GM21526 (cell line): Measurements from ENCODE around the gene GRK5.

Experiments used
- ATAC-seq: cut with Tn5 transposase; IDR thresholded peaks from one replicate; pipeline ENCODE4 v1.9.1; 2021; ENCODE audit warnings: moderate library complexity; ENCODE audit not compliant: unreplicated experiment, low FRiP score

GRK5 gene

GRCh38 chr10:119446441-119447277, 239.3 kb downstream of the GRK5 start:
- ATAC-seq: no peak

- ATAC-seq: no peak
Observed at GRCh38 chr10:119447421-119447820, 240.1 kb downstream of the GRK5 start.

GRCh38 chr10:119447823-119448546, 240.6 kb downstream of the GRK5 start:
- ATAC-seq: no peak

- no peak for ATAC-seq
Observed at GRCh38 chr10:119448628-119449584, 241.5 kb downstream of the GRK5 start.

GRCh38 chr10:119449760-119450461, 242.5 kb downstream of the GRK5 start:
- no peak for ATAC-seq

- ATAC-seq: no peak
Observed at GRCh38 chr10:119450606-119451299, 243.4 kb downstream of the GRK5 start.

GRCh38 chr10:119451300-119451896, 244.0 kb downstream of the GRK5 start:
- no peak for ATAC-seq

- ATAC-seq: no peak
Observed at GRCh38 chr10:119452396-119452795, 245.0 kb downstream of the GRK5 start.

- ATAC-seq: no peak
Observed at GRCh38 chr10:119453313-119453712, 245.9 kb downstream of the GRK5 start.

- ATAC-seq: no peak
Observed at GRCh38 chr10:119454316-119454715, 246.9 kb downstream of the GRK5 start.

- no peak for ATAC-seq
Observed at GRCh38 chr10:119454990-119455389, 247.6 kb downstream of the GRK5 start.

GRCh38 chr10:119455609-119456434, 248.5 kb downstream of the GRK5 start:
- ATAC-seq: no peak

GRCh38 chr10:119456435-119456810, 249.1 kb downstream of the GRK5 start:
- no peak for ATAC-seq

GRCh38 chr10:119457966-119458766, 250.8 kb downstream of the GRK5 start:
- ATAC-seq: no peak

- no peak for ATAC-seq
Observed at GRCh38 chr10:119459681-119460340, 252.4 kb downstream of the GRK5 start.

GRCh38 chr10:119460369-119461195, 253.2 kb downstream of the GRK5 start:
- no peak for ATAC-seq
